HepG2 (cell line): ENCODE results near the gene KRT7. TPM values are rescaled to one million over a fixed set of nuclear protein-coding genes. Genes with fewer than 3 reads are reported as not detected.

Source experiments
- ATAC-seq: fragments of 200-7000 bp; cut with Tn5 transposase; 3 replicates; pipeline ENCODE4 v1.9.1; 2020; ENCODE audit warnings: mild to moderate bottlenecking, moderate library complexity
- BruUV-seq: library from RNA; stranded (reverse); fragments of 400-500 nt; replicated peaks from 2 replicates; lab custom pipeline; 2021; lab: Mats Ljungman, UMichigan
- CTCF ChIA-PET: fragments of 300-600 bp; formaldehyde crosslinking; extraction: SDS; loops from one replicate; lab custom pipeline; 2021; ENCODE audit warnings: low total read pairs, inconsistent platforms, low intra/inter-chr PET ratio; lab: Yijun Ruan, JAX
- POLR2A ChIA-PET: fragments of 350-600 bp; sonication (Branson Sonifier 250); formaldehyde crosslinking; loops from one replicate; lab custom pipeline; 2020; ENCODE audit warnings: antibody characterized with exemption, inconsistent platforms; lab: Yijun Ruan, JAX
- DNase-seq: peaks from one replicate; pipeline ENCODE4 v3.0.0-alpha.2; 2015; ENCODE audit warnings: low spot score
- FAIRE-seq: peaks from 3 replicates; lab custom pipeline; 2011; peaks lifted over from hg19 to GRCh38; lab: Jason Lieb, UNC
- H2AFZ ChIP-seq: one replicate; pipeline ENCODE4 v1.6.1; 2011; ENCODE audit warnings: low read length, inconsistent platforms
- H3K27ac ChIP-seq: fragments of 300-600 bp; 3 replicates; pipeline ENCODE4 v1.8.0; 2011; ENCODE audit warnings: mixed run types, mild to moderate bottlenecking, mixed read lengths, low read length, inconsistent platforms; ENCODE audit not compliant: insufficient read depth; ENCODE audit errors: extremely low read length
- H3K27me3 ChIP-seq, 2 experiments: fragments of 200-600 bp in 1 of 2; 2 replicates in 1 of 2; 3 replicates in 1 of 2; pipeline versions ENCODE4 v1.6.0 to v1.8.0; 2011; ENCODE audit warnings: low read length in 2 of 2, mild to moderate bottlenecking in 2 of 2, moderate library complexity in 2 of 2, inconsistent platforms in 1 of 2; ENCODE audit not compliant: insufficient read depth in 2 of 2, control insufficient read depth in 1 of 2
- H3K36me3 ChIP-seq, 2 experiments: fragments of 200-600 bp in 1 of 2; replicated peaks in 1 of 2; 2 replicates in 1 of 2; 3 replicates in 1 of 2; pipeline versions ENCODE4 v1.5.1 to v1.8.0; 2011; ENCODE audit warnings: low read length in 2 of 2, inconsistent platforms in 1 of 2; ENCODE audit not compliant: insufficient read depth in 2 of 2, control insufficient read depth in 1 of 2
- H3K4me1 ChIP-seq: 2 replicates; pipeline ENCODE4 v1.5.1; 2012; ENCODE audit warnings: low read length, inconsistent platforms; ENCODE audit not compliant: insufficient read depth
- H3K4me2 ChIP-seq: 2 replicates; pipeline ENCODE4 v1.6.0; 2011; ENCODE audit warnings: low read depth, low read length, inconsistent platforms
- H3K4me3 ChIP-seq, 3 experiments: fragments of 200-600 bp in 1 of 3; sonication (generic), shearing (Covaris generic) in 1 of 3; replicated peaks in 1 of 3; 2 replicates each; pipeline ENCODE4 v1.5.1; 2011 to 2016; ENCODE audit warnings: low read length in 3 of 3, inconsistent platforms in 2 of 3, low read depth in 2 of 3, mild to moderate bottlenecking in 2 of 3, control low read depth in 1 of 3, mixed read lengths in 1 of 3; ENCODE audit not compliant: insufficient read depth in 1 of 3
- H3K79me2 ChIP-seq: one replicate; pipeline ENCODE4 v1.6.1; 2011; ENCODE audit warnings: low read length, inconsistent platforms; ENCODE audit not compliant: insufficient read depth
- H3K9ac ChIP-seq: 2 replicates; pipeline ENCODE4 v1.6.0; 2011; ENCODE audit warnings: mild to moderate bottlenecking, low read depth, low read length, inconsistent platforms; ENCODE audit not compliant: insufficient read depth
- H3K9me3 ChIP-seq: 2 replicates; pipeline ENCODE4 v1.5.1; 2012; ENCODE audit warnings: mild to moderate bottlenecking, low read length
- H4K20me1 ChIP-seq: 2 replicates; pipeline ENCODE4 v1.6.0; 2011; ENCODE audit warnings: inconsistent platforms, mild to moderate bottlenecking, low read length, moderate library complexity; ENCODE audit not compliant: insufficient read depth
- ZBTB38 ChIP-seq: sonication (generic); formaldehyde crosslinking; IDR thresholded peaks from 2 replicates; pipeline ENCODE4 v1.5.1; 2020; ENCODE audit warnings: mild to moderate bottlenecking, missing genetic modification reagents
- ZNF513 ChIP-seq: sonication (generic); formaldehyde crosslinking; conservative IDR thresholded peaks from 2 replicates; pipeline ENCODE4 v1.5.0; 2020; ENCODE audit warnings: missing genetic modification reagents
- WGBS: methylation state at CpG from one replicate; pipeline ENCODE4 v1.1.6; 2017; ENCODE audit warnings: low lambda C conversion rate; 5-methylcytosine and 5-hydroxymethylcytosine counted together
- in situ Hi-C: cut with HindIII; loops from 2 replicates; pipeline ENCODE4 v1.10.0; 2017; ENCODE audit warnings: low pct_unique_long_range_greater_than_20kb; ENCODE audit not compliant: extremely low pct_ligation_motif_present
- intact Hi-C: fragments of 100-400 bp; cut with micrococcal nuclease; formaldehyde crosslinking; loops from one replicate; pipeline ENCODE4 v1.10.0; 2022; ENCODE audit not compliant: unreplicated experiment
- polyA plus RNA-seq, 8 experiments: library from polyadenylated mRNA; depleted of rRNA in 3 of 8; stranded (reverse) in 7 of 8; unstranded in 1 of 8; fragments of >200 nt; fragmentation: Illumina TruSeq in 4 of 8; extraction: Trizol in 4 of 8; gene quantifications; 2 replicates each; pipeline versions ENCODE4 v1.2.1 to v1.2.3, GENCODE V29; 2011 to 2016; ENCODE audit warnings: low read depth in 4 of 8, missing spikeins in 1 of 8, mixed read lengths in 1 of 8; ENCODE audit not compliant: insufficient read depth in 1 of 8
- total RNA-seq, 5 experiments: library from RNA; depleted of rRNA; stranded (reverse); fragments of >200 nt; fragmentation: Illumina TruSeq; extraction: Trizol; gene quantifications; 2 replicates each; pipeline ENCODE4 v1.2.3, GENCODE V29; 2016; ENCODE audit warnings: low read depth in 1 of 5

KRT7 gene
- total and polyA plus RNA-seq, 2 of the 13 experiments (the other 11 are each of a cell fraction or from before 2014, with no cell fraction given): 0.83 TPM; not detected in 1

GRCh38 chr12:52190860-52191729 is 41.9 kb upstream of the KRT7 start:
- H3K9ac ChIP-seq: no peak overlapping the region
- peaks cover 4% of the 10 kb centered on the region; the same call in 1 of the 2 replicates for H3K4me1 ChIP-seq
- DNase-seq (no peak), ATAC-seq (no peak), FAIRE-seq (no peak)
- H2AFZ ChIP-seq: no peak overlapping the region
- ChIA-PET POLR2A (interaction anchor here (1.8 kb wide), 1 partner anchor 17 kb away, joined by 5 read pairs; no protein-coding TSS in a partner anchor), CTCF (no interaction called here)
- no peak overlapping the region for H3K4me2 ChIP-seq
- no peaks in the 10 kb centered on the region for H3K79me2 ChIP-seq
- H3K36me3 ChIP-seq: no peaks in the 10 kb centered on the region
- H4K20me1 ChIP-seq: no peaks in the 10 kb centered on the region
- no peaks in the 10 kb centered on the region for H3K9me3 ChIP-seq
- in situ Hi-C loops: no loop called here
- H3K4me3 ChIP-seq: no peak overlapping the region
- BruUV-seq: TSS peak; percentile 69
- TF ChIP-seq ZNF513 (CRISPR knock-in tag): no peak
- no peak for TF ChIP-seq ZBTB38
- intact Hi-C loops: no loop called here
- peaks cover under 1 to 15% of the 10 kb centered on the region in 2 experiments; a peak in 2 of 5 replicates for H3K27me3 ChIP-seq
- 29% methylated on average over 9 of the region's 16 CpGs for WGBS
- no peak overlapping the region for H3K27ac ChIP-seq
